NT2/D1 (cell line): ENCODE data around the gene IGFBP5.

Experiments used
- YY1 ChIP-seq: IDR thresholded peaks from 2 replicates; pipeline ENCODE4 v1.6.1; 2011; ENCODE audit not compliant: insufficient read length, insufficient read depth
- ZNF274 ChIP-seq: IDR thresholded peaks from 2 replicates; pipeline ENCODE4 v1.6.1; 2011; ENCODE audit warnings: mild to moderate bottlenecking, low read depth, low read length

DNA sequence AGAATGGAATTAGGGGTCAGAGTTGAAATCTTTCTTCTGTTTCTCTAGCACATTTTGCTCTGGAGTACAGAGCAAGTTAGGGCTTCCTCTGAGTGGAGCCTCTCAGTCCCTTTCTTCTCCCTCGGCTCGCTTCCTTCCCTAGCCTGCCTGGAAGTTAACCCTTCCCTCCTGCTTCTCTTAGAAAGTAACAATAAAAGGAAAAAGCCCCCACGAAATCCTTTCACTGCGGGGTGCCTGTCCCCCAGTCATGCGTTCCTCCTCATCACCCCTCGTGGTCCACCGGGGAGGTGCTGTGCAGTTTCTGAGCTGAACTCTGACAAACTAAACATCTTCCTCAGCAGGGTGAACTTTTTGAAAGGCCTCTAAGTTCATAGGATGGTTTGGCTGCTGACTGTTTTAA lies 60.2 kb downstream of the IGFBP5 start:
- TF ChIP-seq YY1 (no peak), ZNF274 (no peak)
